Esophagus muscularis mucosa (tissue), 4 donors: ENCODE measurements around the gene FRY. TPM values are rescaled to one million over a fixed set of nuclear protein-coding genes. Genes with fewer than 3 reads are reported as not detected.

Experiments
- DNase-seq: peaks from one replicate; pipeline ENCODE4 v3.0.0-alpha.2; 2017; ENCODE audit errors: extremely low spot score
- H3K27ac ChIP-seq, 4 donors: fragments of 200-600 bp; sonication (generic); replicated peaks in 1 of 4; 1 replicate in 3 of 4; 2 replicates in 1 of 4; pipeline ENCODE4 v1.5.1; 2016 to 2019; ENCODE audit warnings: mild to moderate bottlenecking in 1 of 4
- H3K27me3 ChIP-seq, 4 donors: fragments of 200-600 bp; sonication (generic); one replicate each; pipeline versions ENCODE4 v1.5.1 to v1.6.0; 2016 to 2019
- H3K36me3 ChIP-seq, 4 donors: fragments of 200-600 bp; sonication (generic); one replicate each; pipeline ENCODE4 v1.5.1; 2016 to 2019
- H3K4me1 ChIP-seq, 4 donors: fragments of 200-600 bp; sonication (generic); one replicate each; pipeline ENCODE4 v1.5.1; 2016 to 2019
- H3K4me3 ChIP-seq, 4 donors: fragments of 200-600 bp; sonication (generic); 1 replicate in 2 of 4; 2 replicates in 2 of 4; pipeline ENCODE4 v1.5.1; 2016 to 2019; ENCODE audit warnings: mild to moderate bottlenecking in 4 of 4, moderate library complexity in 1 of 4
- H3K9me3 ChIP-seq, 4 donors: fragments of 200-600 bp; sonication (generic); 1 replicate in 3 of 4; 2 replicates in 1 of 4; pipeline ENCODE4 v1.5.1; 2016 to 2019
- EP300 ChIP-seq: sonication (generic); formaldehyde crosslinking; IDR thresholded peaks from one replicate; pipeline ENCODE4 v1.6.1; 2017; ENCODE audit warnings: antibody characterized with exemption
- POLR2A ChIP-seq: fragments of 450-650 bp; IDR thresholded peaks from one replicate; pipeline ENCODE4 v1.6.1; 2017; ENCODE audit warnings: antibody characterized with exemption, moderate library complexity, mild to moderate bottlenecking, low read depth
- POLR2AphosphoS5 ChIP-seq, 2 donors: sonication (generic); formaldehyde crosslinking; IDR thresholded peaks; one replicate each; pipeline ENCODE4 v1.6.1; 2017; ENCODE audit warnings: antibody characterized with exemption in 2 of 2
- WGBS: methylation state at CpG from one replicate; pipeline ENCODE4 v1.1.5; 2018; 5-methylcytosine and 5-hydroxymethylcytosine counted together
- intact Hi-C: fragments of 100-400 bp; cut with DNase I; formaldehyde crosslinking; loops from one replicate; pipeline ENCODE4 v1.15.1; 2023
- total RNA-seq, 4 donors: library from RNA; depleted of rRNA; stranded (reverse); fragments of >200 nt; gene quantifications; one replicate each; pipeline versions ENCODE4 v1.1.0 to v1.2.1, GENCODE V29; 2016
- TF ChIP-seq, protein P1 (sequence below), 3 experiments: fragments of 200-600 bp in 2 of 3; fragments of 450-650 bp in 1 of 3; sonication (generic) in 2 of 3; IDR thresholded peaks; one replicate each; pipeline ENCODE4 v1.5.1; 2017 to 2019; ENCODE audit warnings: antibody characterized with exemption in 3 of 3, mild to moderate bottlenecking in 2 of 3, moderate library complexity in 1 of 3

The FRY gene
- total RNA-seq, 4 donors from 2014 or later, result 104 to 276 (median 135) TPM

DNA sequence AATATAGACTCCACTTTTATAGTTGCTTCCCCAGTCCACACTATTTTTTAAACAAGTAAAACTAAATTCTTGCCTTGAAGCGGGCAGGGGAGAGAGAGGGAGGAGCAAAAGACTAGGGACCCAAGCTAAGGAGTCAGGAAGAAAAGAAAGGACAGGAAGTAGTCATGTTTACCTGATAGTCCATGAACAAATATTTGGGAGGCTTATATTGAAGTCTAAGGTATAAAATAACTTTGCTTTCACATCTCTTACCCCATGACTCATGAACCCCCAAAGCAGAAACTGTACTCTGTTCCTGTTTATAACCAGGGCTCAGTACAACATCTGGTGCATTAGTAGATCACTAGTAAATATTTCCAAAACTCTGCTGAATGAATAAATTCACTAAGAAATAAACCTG lies 216.3 kb downstream of the FRY start:
- no peaks in the 10 kb centered on the region for H3K9me3 ChIP-seq
- 17% methylated on average over 1 of the region's 1 CpG for WGBS
- H3K27ac ChIP-seq, result peak overlapping the region; percentile 43 to 54 (median 44)
- H3K4me1 ChIP-seq, result peaks cover 16 to 31% (median 21%) of the 10 kb centered on the region in 4 donors
- peaks cover 0 to 31% (median 5%) of the 10 kb centered on the region in 4 donors for H3K36me3 ChIP-seq
- no peak for DNase-seq
- H3K27me3 ChIP-seq, result no peaks in the 10 kb centered on the region
- TF ChIP-seq EP300 (no peak), POLR2AphosphoS5 (IDR thresholded peaks at IDR 0.05) (no peak), POLR2A (no peak)
- TF ChIP-seq, protein P1, sequence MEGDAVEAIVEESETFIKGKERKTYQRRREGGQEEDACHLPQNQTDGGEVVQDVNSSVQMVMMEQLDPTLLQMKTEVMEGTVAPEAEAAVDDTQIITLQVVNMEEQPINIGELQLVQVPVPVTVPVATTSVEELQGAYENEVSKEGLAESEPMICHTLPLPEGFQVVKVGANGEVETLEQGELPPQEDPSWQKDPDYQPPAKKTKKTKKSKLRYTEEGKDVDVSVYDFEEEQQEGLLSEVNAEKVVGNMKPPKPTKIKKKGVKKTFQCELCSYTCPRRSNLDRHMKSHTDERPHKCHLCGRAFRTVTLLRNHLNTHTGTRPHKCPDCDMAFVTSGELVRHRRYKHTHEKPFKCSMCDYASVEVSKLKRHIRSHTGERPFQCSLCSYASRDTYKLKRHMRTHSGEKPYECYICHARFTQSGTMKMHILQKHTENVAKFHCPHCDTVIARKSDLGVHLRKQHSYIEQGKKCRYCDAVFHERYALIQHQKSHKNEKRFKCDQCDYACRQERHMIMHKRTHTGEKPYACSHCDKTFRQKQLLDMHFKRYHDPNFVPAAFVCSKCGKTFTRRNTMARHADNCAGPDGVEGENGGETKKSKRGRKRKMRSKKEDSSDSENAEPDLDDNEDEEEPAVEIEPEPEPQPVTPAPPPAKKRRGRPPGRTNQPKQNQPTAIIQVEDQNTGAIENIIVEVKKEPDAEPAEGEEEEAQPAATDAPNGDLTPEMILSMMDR (IDR thresholded peaks at IDR 0.05), result no peak
- no peak overlapping the region for H3K4me3 ChIP-seq
- intact Hi-C loops, result loop anchor here (5.0 kb wide), 1 partner anchor 64 kb away; no protein-coding TSS in a partner anchor

DNA sequence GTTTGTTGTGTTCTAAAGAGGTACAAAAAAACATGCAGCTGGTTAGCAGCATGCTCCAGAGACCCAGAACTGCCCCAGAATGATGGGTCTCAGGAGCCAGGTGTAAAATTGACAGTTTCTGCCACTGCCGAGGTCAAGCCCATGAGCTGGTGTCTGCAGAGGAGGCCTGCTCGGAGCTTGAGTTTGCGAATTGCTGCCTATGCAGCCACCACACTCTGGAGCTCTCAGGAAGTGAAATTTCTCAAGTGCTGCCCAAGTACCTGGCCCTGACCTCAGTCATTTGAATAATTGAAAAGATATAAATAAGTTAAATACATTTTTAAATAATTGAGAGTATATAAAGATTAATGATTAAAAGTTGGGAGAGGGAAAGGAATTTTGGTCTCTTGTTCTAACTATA lies 217.2 kb downstream of the FRY start:
- no peak for DNase-seq
- Histone ChIP-seq H3K4me1 (peaks cover 16 to 34% (median 28%) of the 10 kb centered on the region in 4 donors), H3K27ac (no peak overlapping the region), H3K4me3 (no peak overlapping the region), H3K27me3 (no peaks in the 10 kb centered on the region), H3K9me3 (no peaks in the 10 kb centered on the region), H3K36me3 (peaks cover 0 to 25% (median 5%) of the 10 kb centered on the region in 4 donors)
- intact Hi-C loops, result loop anchor here (5.0 kb wide), 1 partner anchor 64 kb away; no protein-coding TSS in a partner anchor
- WGBS, result 71% methylated on average over 3 of the region's 3 CpGs
- no peak for TF ChIP-seq EP300
- TF ChIP-seq, protein P1 (IDR thresholded peaks at IDR 0.05), result no peak
- no peak for TF ChIP-seq POLR2A
- TF ChIP-seq POLR2AphosphoS5 (IDR thresholded peaks at IDR 0.05), result no peak

DNA sequence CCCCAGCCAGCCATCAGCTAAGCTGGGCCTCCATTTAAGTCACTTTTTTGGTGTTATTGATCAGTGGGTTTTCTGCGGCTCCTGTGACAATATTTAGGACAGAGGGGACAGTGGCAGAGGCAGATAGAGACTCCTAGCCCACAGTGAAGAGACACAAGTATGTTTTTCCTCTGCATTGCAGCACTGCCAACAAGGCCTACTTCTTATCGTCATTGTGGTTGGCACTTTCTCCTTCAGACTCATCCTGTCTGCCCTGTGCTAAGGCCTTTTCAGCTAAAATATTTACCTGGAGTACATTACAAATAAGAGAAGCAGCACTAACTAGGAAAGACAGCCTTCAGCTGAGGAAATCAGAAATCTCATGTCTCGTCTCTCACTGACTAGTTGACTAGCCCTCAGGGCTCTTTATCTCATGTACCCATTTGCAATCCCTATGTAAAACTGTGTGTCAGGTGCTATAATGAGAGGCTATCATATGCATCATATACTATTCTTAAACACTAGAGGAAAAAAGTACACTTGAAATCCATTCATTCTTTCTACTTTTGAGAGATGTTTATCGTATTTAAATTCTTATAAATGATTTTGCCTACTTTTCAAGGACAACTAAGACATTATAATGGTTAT lies 221.4 kb downstream of the FRY start:
- peak overlapping the region; percentile 78 to 83 (median 80) for H3K27ac ChIP-seq
- no peaks in the 10 kb centered on the region for H3K9me3 ChIP-seq
- no peak for DNase-seq
- intact Hi-C loops, result no loop called here
- no peaks in the 10 kb centered on the region for H3K27me3 ChIP-seq
- peaks cover 0 to 18% (median 5%) of the 10 kb centered on the region in 4 donors for H3K36me3 ChIP-seq
- H3K4me1 ChIP-seq, result peaks cover 4 to 38% (median 26%) of the 10 kb centered on the region in 4 donors
- no peak for TF ChIP-seq EP300
- no peak for TF ChIP-seq POLR2AphosphoS5 (IDR thresholded peaks at IDR 0.05)
- TF ChIP-seq, protein P1 (IDR thresholded peaks at IDR 0.05), result no peak
- TF ChIP-seq POLR2A, result no peak
- H3K4me3 ChIP-seq, result no peak overlapping the region
- 89% methylated on average over 4 of the region's 4 CpGs for WGBS

DNA sequence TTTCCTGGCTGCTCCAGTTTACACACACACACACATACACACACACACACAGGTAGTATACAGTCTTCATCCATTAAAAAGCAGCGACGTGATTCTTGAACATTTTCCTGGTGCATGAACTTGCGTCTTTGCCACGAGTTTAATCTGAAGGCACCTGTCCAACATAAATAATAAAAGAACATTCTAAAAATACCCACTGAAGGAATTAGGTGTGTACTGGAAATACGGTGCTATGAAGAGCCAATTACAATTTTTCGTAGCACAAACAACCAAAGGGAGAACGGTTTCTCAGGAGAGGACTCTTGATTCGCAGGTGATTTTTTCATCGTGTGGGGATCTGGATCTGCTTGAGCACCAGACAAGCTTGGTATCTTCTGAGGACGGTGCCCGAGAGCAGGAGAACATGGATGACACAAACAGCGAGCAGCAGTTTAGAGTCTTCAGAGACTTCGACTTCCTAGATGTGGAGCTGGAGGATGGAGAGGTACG lies 222.4 kb downstream of the FRY start:
- DNase-seq, result no peak
- no peaks in the 10 kb centered on the region for H3K9me3 ChIP-seq
- TF ChIP-seq POLR2AphosphoS5 (IDR thresholded peaks at IDR 0.05) (peak; percentile 62 to 91), POLR2A (no peak), EP300 (no peak)
- TF ChIP-seq, protein P1 (IDR thresholded peaks at IDR 0.05), result no peak
- H3K4me1 ChIP-seq, result peaks cover 7 to 45% (median 31%) of the 10 kb centered on the region in 4 donors
- intact Hi-C loops, result no loop called here
- H3K36me3 ChIP-seq, result peaks cover 0 to 18% (median 5%) of the 10 kb centered on the region in 4 donors
- no peaks in the 10 kb centered on the region for H3K27me3 ChIP-seq
- peak overlapping the region; percentile 42 to 60 (median 54) for H3K4me3 ChIP-seq
- peak overlapping the region; percentile 78 to 83 (median 80) for H3K27ac ChIP-seq
- 42% methylated on average over 14 of the region's 14 CpGs for WGBS
